Stimulated activated CD4-positive, alpha-beta T cell treated with anti-CD3 and anti-CD28 coated beads, Interleukin-2, amount 100 ng/mL, for 48 hours (primary cell): ENCODE measurements around the gene PSMB2.

Experiments used
- DNase-seq, 2 donors: peaks; one replicate each; pipeline ENCODE4 v3.0.0-alpha.2; 2020

PSMB2 gene

DNA sequence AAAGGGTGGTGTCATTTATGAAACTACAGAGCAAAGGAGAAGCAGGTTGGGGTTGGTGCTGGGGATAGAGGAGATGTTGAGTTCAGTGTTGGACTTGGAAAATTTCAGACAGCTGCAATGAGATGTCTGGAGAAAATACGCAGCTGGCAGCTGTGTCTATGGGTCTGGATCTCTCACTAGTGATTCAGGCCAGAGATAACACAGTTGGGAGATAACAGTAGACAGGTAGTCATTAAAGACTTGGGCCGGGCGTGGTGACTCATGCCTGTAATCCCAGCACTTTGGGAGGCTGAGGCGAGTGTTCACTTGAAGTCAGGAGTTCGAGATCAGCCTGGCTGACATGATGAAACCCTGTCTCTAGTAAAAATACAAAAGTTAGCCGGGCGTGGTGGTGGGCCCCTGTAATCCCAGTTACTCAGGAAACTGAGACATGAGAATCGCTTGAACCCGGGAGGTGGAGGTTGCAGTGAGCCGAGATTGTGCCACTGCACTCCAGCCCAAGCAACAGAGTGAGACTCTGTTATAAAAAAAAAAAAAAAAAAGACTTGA, 70.7 kb downstream of the PSMB2 start:
- DNase-seq, result no peak

- DNase-seq, result no peak
Observed at GRCh38 chr1:35569936-35570335, 71.4 kb downstream of the PSMB2 start.

- peak; percentile 59 to 60 for DNase-seq
Observed at GRCh38 chr1:35568975-35569395, 72.3 kb downstream of the PSMB2 start.

- DNase-seq, result no peak
Observed at GRCh38 chr1:35567947-35568558, 73.3 kb downstream of the PSMB2 start.

DNA sequence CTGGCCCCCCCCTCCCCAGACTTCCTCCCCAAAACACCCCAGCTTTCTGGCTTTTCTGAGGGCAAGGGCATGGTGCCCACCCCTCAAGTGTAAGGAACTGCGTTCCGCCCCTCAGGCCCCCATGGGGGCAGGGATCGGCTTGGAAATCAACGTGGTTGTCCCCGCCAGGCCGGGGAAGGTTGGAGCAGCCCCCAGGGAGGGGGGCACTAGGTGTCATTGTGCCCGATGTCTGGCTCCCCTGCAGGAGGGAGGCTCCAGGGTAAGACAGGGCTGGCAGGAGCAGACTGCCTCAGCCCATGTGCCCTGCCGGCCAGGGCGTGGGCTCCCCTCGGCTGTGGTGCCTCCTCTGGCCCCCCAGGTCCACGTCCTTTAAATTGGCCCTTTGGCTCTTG, 75.6 kb downstream of the PSMB2 start:
- no peak for DNase-seq

DNA sequence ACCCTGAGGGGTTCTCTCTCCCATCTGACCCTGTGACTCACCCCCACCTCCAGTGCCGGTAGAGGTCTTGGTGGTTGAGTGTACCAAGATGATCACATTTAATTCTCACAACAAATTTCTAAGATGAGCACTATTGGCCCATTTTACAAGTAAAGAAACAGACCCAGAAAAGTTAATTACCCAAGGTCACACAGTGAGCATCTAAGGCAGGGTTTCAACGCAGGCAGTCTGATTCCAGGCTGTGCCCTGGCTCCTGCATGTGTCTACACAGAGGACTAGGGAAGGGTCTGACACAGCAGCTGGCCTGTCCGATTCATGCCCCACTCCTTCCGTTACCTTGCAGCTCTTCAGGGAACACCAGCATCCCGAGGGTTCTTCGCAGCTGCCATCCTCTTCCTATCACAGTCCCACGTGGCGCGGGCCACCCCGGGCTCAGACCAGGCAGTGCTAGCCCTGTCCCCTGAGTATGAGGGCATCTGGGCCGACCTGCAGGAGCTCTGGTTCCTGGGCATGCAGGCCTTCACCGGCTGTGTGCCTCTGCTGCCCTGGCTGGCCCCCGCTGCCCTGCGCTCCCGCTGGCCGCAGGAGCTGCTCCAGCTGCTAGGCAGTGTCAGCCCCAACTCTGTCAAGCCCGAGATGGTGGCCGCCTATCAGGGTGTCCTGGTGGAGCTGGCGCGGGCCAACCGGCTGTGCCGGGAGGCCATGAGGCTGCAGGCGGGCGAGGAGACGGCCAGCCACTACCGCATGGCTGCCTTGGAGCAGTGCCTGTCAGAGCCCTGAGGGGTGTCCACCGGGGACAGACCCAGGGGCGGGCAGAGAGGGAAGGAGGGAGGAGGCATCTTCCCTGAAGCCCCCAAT, 76.2 kb downstream of the PSMB2 start:
- no peak for DNase-seq

GRCh38 chr1:35564037-35564883, 77.1 kb downstream of the PSMB2 start:
- DNase-seq, result peak; percentile 83 to 84

- no peak for DNase-seq
Observed at GRCh38 chr1:35563166-35563565, 78.2 kb downstream of the PSMB2 start.

DNA sequence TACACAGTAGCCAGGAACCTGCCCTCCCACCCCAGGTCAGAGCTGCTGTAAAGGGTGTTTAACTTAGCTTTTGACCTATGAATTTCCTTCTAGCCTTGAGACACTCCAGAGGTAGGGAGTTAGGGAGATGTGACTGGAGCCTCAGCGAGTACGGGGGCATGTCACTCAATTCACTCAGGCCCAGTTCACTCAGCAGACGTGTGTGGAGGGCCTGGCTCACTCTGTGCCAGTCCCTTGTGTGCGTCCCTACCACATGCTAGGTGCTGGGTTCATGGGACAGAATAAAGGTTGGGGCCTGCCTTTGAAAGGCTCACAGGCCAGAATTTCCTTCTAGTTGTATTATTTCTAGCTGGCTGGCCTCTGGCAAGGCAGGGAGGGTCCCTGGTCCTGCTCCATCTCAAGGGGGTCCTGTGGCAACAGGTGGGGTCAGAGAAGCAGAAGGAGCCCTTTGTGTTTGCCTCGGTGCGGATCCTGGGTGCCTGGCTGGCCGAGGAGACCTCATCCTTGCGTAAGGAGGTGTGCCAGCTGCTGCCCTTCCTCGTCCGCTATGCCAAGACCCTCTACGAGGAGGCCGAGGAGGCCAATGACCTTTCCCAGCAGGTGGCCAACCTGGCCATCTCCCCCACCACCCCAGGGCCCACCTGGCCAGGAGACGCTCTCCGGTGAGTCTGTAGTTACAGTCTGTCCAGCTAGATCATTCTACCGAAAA, 79.2 kb downstream of the PSMB2 start:
- DNase-seq, result no peak

DNA sequence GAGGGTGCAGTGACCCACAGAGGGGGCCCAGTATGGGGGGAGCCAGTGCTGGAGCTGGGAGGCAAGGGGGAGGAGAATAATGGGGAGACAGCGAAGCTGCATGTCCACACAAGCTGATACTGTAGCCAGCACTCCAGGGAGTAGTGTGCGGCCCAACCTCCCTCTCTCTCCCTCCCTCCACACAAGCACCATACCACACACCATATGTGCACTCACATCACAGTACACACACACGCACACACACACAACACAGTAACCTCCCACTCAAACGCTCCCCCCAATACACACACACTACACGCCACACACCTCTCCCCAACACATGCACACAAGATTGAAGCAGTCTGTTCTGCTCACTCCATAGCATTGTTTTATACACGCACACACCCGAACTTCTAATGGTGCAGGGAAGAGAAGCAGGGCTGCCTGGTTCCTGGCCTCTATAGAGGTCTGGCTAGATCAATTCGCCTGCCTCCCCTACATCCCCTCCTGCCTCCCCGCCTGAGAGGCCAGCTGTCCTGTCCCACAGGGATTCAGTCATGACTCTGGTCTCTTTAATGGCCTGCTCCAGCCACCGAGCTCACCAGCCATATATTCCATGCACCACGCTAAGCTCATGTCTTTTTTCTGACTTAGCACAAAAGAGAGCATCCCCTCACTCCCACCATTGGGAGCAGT, 79.9 kb downstream of the PSMB2 start:
- no peak for DNase-seq

- DNase-seq, result no peak
Observed at GRCh38 chr1:35560256-35561225, 80.8 kb downstream of the PSMB2 start.

DNA sequence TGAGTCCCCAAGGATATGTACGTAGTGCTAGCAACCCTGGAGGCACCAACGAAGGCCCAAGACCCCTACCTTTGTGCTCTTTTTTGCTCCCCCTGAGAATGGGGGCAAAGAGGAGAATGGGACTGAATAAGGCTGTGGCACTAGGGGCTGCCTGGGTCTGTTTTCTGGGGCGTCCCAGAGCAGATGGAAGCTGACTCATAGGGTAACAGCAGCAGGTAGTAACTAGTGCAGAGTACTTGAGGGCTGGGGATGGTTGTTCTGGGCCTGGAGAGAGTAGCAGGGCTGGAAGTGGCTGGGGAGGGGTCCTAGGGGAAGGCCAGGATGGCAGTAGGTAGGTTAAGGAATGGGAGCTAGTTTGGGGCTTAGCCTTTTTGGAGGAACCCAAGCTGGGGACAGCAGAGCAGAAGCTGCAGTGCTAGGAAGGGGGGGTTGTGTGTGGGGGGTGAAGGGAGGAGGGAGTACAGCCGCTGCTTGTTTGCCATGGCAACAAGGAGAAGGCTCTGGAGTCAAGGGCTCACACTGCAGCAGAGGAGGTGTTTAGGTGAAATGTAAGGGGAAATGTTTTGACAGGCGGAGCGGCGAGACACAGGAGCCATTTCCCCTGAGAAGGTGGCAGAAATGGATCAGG, 81.9 kb downstream of the PSMB2 start:
- no peak for DNase-seq

GRCh38 chr1:35558374-35559316, 82.7 kb downstream of the PSMB2 start:
- DNase-seq, result no peak

GRCh38 chr1:35557611-35558373, 83.5 kb downstream of the PSMB2 start, which contains the start of gene NCDN:
Gene NCDN (plus strand): TSS chr1:35557799. CDS start chr1:35558191, 392 bp downstream.
- DNase-seq, result peak; percentile 93

- DNase-seq, result no peak
Observed at GRCh38 chr1:35557118-35557610, 84.2 kb downstream of the PSMB2 start, which contains the start of gene KIAA0319L. Gene KIAA0319L (minus strand): TSS chr1:35557403. CDS start chr1:35554491, 2,912 bp downstream.

DNA sequence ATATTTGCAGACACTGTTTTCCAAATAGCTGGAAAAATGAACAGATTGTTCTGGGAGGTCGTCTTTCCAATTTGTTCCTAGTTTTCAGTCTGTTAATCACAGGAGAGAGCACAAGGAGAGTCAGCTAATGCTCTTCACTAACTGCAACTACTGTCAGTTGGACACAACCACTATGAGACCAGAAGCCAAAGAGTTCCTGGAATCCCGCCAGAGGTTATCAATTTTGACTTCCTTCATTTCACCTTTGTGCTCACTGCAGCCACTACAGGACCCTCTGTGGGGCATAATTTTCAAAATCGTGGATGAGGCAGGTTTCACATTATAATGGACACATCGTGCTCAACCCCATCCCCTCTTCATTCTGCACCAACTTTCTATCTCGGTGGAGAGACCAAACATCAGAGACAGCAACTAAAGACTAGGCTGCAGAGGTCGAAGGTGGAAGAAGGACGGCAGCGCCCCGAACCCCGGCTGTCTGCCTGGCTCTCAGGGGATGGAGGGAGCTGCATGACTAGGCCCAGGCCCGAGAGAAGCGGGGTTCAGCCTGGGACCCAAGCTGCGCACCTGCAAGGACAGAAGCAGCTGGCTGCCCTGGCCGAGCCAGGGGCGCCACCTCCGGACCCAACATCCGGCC, 84.7 kb downstream of the PSMB2 start:
- DNase-seq, result no peak
